ENCODE measurements around the gene CX3CL1. TPM values are rescaled to one million over a fixed set of nuclear protein-coding genes. Genes with fewer than 3 reads are reported as not detected.

CX3CL1 gene
- total and polyA plus RNA-seq, 2 of the 13 experiments (the other 11 are each of a cell fraction or from before 2014, with no cell fraction given): 57.3 to 60.8 TPM

- TF ChIP-seq, protein P1, sequence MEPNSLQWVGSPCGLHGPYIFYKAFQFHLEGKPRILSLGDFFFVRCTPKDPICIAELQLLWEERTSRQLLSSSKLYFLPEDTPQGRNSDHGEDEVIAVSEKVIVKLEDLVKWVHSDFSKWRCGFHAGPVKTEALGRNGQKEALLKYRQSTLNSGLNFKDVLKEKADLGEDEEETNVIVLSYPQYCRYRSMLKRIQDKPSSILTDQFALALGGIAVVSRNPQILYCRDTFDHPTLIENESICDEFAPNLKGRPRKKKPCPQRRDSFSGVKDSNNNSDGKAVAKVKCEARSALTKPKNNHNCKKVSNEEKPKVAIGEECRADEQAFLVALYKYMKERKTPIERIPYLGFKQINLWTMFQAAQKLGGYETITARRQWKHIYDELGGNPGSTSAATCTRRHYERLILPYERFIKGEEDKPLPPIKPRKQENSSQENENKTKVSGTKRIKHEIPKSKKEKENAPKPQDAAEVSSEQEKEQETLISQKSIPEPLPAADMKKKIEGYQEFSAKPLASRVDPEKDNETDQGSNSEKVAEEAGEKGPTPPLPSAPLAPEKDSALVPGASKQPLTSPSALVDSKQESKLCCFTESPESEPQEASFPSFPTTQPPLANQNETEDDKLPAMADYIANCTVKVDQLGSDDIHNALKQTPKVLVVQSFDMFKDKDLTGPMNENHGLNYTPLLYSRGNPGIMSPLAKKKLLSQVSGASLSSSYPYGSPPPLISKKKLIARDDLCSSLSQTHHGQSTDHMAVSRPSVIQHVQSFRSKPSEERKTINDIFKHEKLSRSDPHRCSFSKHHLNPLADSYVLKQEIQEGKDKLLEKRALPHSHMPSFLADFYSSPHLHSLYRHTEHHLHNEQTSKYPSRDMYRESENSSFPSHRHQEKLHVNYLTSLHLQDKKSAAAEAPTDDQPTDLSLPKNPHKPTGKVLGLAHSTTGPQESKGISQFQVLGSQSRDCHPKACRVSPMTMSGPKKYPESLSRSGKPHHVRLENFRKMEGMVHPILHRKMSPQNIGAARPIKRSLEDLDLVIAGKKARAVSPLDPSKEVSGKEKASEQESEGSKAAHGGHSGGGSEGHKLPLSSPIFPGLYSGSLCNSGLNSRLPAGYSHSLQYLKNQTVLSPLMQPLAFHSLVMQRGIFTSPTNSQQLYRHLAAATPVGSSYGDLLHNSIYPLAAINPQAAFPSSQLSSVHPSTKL (CRISPR knock-in tag; IDR thresholded peaks at IDR 0.05): no peak; the same call in 1 of the 2 replicates
- TF ChIP-seq ATM (IDR thresholded peaks at IDR 0.05; ENCODE audit: borderline replicate concordance) (no peak), HNRNPUL1 (IDR thresholded peaks at IDR 0.05; ENCODE audit: low read depth, low read length) (no peak), ZBTB42 (CRISPR knock-in tag; IDR thresholded peaks at IDR 0.05) (peak; percentile 7; the same call in 1 of the 2 replicates), ONECUT2 (CRISPR knock-in tag; IDR thresholded peaks at IDR 0.05) (no peak; the same call in 1 of the 2 replicates), U2AF1 (optimal IDR thresholded peaks at IDR 0.05; ENCODE audit: low read depth, low read length) (peak; percentile 49), SP2 (CRISPR knock-in tag; IDR thresholded peaks at IDR 0.05) (no peak; the same call in 1 of the 2 replicates), PAWR (CRISPR knock-in tag; IDR thresholded peaks at IDR 0.05; ENCODE audit: borderline replicate concordance) (no peak), SIX4 (CRISPR knock-in tag; IDR thresholded peaks at IDR 0.05) (peak; percentile 84; the same call in 1 of the 2 replicates), ZNF607 (CRISPR knock-in tag; IDR thresholded peaks at IDR 0.05; ENCODE audit: borderline replicate concordance) (no peak), TRIM24 (CRISPR knock-in tag; IDR thresholded peaks at IDR 0.05) (no peak), ZNF747 (CRISPR knock-in tag; IDR thresholded peaks at IDR 0.05; ENCODE audit: borderline replicate concordance) (peak; percentile 37; the same call in 1 of the 2 replicates), ZNF12 (CRISPR knock-in tag; IDR thresholded peaks at IDR 0.05) (no peak), BRCA1 (CRISPR knock-in tag; IDR thresholded peaks at IDR 0.05) (no peak; the same call in 1 of the 2 replicates), ZNF225 (CRISPR knock-in tag; IDR thresholded peaks at IDR 0.05) (no peak), NFE2L1 (CRISPR knock-in tag; IDR thresholded peaks at IDR 0.05; ENCODE audit: borderline replicate concordance) (no peak), ZIK1 (CRISPR knock-in tag; IDR thresholded peaks at IDR 0.05; ENCODE audit: borderline replicate concordance, low read depth) (no peak)
- TF ChIP-seq, protein P2, sequence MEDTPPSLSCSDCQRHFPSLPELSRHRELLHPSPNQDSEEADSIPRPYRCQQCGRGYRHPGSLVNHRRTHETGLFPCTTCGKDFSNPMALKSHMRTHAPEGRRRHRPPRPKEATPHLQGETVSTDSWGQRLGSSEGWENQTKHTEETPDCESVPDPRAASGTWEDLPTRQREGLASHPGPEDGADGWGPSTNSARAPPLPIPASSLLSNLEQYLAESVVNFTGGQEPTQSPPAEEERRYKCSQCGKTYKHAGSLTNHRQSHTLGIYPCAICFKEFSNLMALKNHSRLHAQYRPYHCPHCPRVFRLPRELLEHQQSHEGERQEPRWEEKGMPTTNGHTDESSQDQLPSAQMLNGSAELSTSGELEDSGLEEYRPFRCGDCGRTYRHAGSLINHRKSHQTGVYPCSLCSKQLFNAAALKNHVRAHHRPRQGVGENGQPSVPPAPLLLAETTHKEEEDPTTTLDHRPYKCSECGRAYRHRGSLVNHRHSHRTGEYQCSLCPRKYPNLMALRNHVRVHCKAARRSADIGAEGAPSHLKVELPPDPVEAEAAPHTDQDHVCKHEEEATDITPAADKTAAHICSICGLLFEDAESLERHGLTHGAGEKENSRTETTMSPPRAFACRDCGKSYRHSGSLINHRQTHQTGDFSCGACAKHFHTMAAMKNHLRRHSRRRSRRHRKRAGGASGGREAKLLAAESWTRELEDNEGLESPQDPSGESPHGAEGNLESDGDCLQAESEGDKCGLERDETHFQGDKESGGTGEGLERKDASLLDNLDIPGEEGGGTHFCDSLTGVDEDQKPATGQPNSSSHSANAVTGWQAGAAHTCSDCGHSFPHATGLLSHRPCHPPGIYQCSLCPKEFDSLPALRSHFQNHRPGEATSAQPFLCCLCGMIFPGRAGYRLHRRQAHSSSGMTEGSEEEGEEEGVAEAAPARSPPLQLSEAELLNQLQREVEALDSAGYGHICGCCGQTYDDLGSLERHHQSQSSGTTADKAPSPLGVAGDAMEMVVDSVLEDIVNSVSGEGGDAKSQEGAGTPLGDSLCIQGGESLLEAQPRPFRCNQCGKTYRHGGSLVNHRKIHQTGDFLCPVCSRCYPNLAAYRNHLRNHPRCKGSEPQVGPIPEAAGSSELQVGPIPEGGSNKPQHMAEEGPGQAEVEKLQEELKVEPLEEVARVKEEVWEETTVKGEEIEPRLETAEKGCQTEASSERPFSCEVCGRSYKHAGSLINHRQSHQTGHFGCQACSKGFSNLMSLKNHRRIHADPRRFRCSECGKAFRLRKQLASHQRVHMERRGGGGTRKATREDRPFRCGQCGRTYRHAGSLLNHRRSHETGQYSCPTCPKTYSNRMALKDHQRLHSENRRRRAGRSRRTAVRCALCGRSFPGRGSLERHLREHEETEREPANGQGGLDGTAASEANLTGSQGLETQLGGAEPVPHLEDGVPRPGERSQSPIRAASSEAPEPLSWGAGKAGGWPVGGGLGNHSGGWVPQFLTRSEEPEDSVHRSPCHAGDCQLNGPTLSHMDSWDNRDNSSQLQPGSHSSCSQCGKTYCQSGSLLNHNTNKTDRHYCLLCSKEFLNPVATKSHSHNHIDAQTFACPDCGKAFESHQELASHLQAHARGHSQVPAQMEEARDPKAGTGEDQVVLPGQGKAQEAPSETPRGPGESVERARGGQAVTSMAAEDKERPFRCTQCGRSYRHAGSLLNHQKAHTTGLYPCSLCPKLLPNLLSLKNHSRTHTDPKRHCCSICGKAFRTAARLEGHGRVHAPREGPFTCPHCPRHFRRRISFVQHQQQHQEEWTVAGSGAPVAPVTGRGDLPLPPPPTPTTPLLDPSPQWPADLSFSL (CRISPR knock-in tag; IDR thresholded peaks at IDR 0.05): no peak
- TF ChIP-seq, protein P3, sequence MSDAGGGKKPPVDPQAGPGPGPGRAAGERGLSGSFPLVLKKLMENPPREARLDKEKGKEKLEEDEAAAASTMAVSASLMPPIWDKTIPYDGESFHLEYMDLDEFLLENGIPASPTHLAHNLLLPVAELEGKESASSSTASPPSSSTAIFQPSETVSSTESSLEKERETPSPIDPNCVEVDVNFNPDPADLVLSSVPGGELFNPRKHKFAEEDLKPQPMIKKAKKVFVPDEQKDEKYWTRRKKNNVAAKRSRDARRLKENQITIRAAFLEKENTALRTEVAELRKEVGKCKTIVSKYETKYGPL (CRISPR knock-in tag; IDR thresholded peaks at IDR 0.05): 0 out of 2 replicates have a peak, but pooled peaks have one; percentile 1
Observed at GRCh38 chr16:57373117-57373947, 1.0 kb downstream of the CX3CL1 start (continued).

All from HepG2 (cell line).